CD4-positive, alpha-beta memory T cell (primary cell): ENCODE measurements around the gene CPN2. TPM values are rescaled to one million over a fixed set of nuclear protein-coding genes. Genes with fewer than 3 reads are reported as not detected.

Source experiments
- CTCF ChIA-PET: fragments of 350-600 bp; sonication (Branson Sonifier 250); formaldehyde crosslinking; loops from one replicate; lab custom pipeline; 2021; ENCODE audit warnings: inconsistent platforms; ENCODE audit not compliant: partially characterized antibody; lab: Charles Lee
- POLR2A ChIA-PET: fragments of 350-600 bp; sonication (Branson Sonifier 250); formaldehyde crosslinking; loops from one replicate; lab custom pipeline; 2021; ENCODE audit not compliant: partially characterized antibody; lab: Charles Lee
- DNase-seq, 5 donors: peaks; one replicate each; pipeline versions ENCODE4 v3.0.0 to v3.0.0-alpha.2; 2020 to 2022; ENCODE audit warnings: mixed read lengths in 1 of 5
- H3K27ac ChIP-seq: one replicate; pipeline ENCODE4 v1.7.0; 2013; ENCODE audit warnings: low read depth, low read length
- H3K27me3 ChIP-seq: 2 replicates; pipeline ENCODE4 v1.7.0; 2013; ENCODE audit warnings: mild to moderate bottlenecking, low read length, moderate library complexity; ENCODE audit not compliant: insufficient read depth
- H3K36me3 ChIP-seq: 2 replicates; pipeline ENCODE4 v1.7.0; 2013; ENCODE audit warnings: mild to moderate bottlenecking, low read length, moderate library complexity; ENCODE audit not compliant: insufficient read depth
- H3K4me1 ChIP-seq: 2 replicates; pipeline ENCODE4 v1.7.0; 2013; ENCODE audit warnings: mild to moderate bottlenecking, low read length, moderate library complexity; ENCODE audit not compliant: insufficient read depth
- H3K4me3 ChIP-seq, 2 donors: one replicate each; pipeline ENCODE4 v1.7.0; 2013; ENCODE audit warnings: low read length in 2 of 2, mild to moderate bottlenecking in 1 of 2
- H3K9me3 ChIP-seq, 2 donors: one replicate each; pipeline ENCODE4 v1.7.0; 2013; ENCODE audit warnings: low read length in 2 of 2, control low read depth in 1 of 2; ENCODE audit not compliant: control insufficient read depth in 1 of 2
- H3K27ac Mint-ChIP-seq, 7 donors: one replicate each; pipeline ENCODE4 v1.8.0; 2020 to 2021; ENCODE audit warnings: mixed read lengths in 7 of 7, mild to moderate bottlenecking in 6 of 7, inconsistent platforms in 3 of 7, moderate library complexity in 3 of 7
- H3K27me3 Mint-ChIP-seq, 2 donors: one replicate each; pipeline ENCODE4 v1.8.0; 2020 to 2021; ENCODE audit warnings: mixed read lengths in 2 of 2
- H3K36me3 Mint-ChIP-seq, 2 donors: one replicate each; pipeline ENCODE4 v1.8.0; 2020 to 2021; ENCODE audit warnings: mixed read lengths in 2 of 2, inconsistent platforms in 1 of 2, mild to moderate bottlenecking in 1 of 2
- H3K4me1 Mint-ChIP-seq, 4 donors: one replicate each; pipeline ENCODE4 v1.8.0; 2020 to 2021; ENCODE audit warnings: mixed read lengths in 4 of 4, mild to moderate bottlenecking in 1 of 4
- H3K4me3 Mint-ChIP-seq, 8 donors: one replicate each; pipeline ENCODE4 v1.8.0; 2020 to 2021; ENCODE audit warnings: mixed read lengths in 8 of 8, mild to moderate bottlenecking in 7 of 8, moderate library complexity in 6 of 8, inconsistent platforms in 3 of 8
- H3K9me3 Mint-ChIP-seq, 8 donors: one replicate each; pipeline ENCODE4 v1.8.0; 2020 to 2021; ENCODE audit warnings: mixed read lengths in 8 of 8, mild to moderate bottlenecking in 5 of 8, inconsistent platforms in 3 of 8, moderate library complexity in 1 of 8
- intact Hi-C: fragments of 100-400 bp; cut with micrococcal nuclease; formaldehyde crosslinking; loops from one replicate; pipeline ENCODE4 v1.15.1; 2023
- polyA plus RNA-seq, 2 donors: library from polyadenylated mRNA; unstranded; fragments of 300-500 nt; fragmentation: Illumina TruSeq; gene quantifications; one replicate each; pipeline ENCODE4 v1.2.3, GENCODE V29; 2021
- total RNA-seq, 2 experiments: library from RNA; stranded (reverse); gene quantifications; one replicate each; pipeline ENCODE4 v1.2.3, GENCODE V29; 2021

The CPN2 gene
- total and polyA plus RNA-seq, 4 experiments from 2014 or later: not detected

DNA sequence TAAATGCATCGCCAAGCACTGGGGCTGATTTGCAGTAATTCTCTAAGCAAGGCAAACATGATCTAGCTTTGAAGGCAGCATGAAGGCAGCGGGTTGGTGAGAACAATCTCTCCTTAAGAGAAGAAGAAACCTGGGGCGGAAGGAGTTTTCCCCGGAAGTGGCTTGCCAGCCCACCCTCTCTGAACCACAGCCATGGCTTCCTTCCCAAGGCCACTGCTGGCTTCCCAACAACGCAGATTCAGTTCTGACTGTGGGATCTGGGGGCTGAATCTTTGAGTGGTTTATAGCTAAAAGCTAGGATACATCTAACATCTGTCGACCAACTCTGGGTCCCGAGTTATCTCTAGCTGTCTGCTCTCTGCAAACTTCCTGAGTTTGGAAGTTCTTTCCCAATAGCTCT, 4.3 kb upstream of the CPN2 start:
- Histone ChIP-seq H3K4me3 (no peak overlapping the region), H3K9me3 (no peaks in the 10 kb centered on the region), H3K36me3 (no peaks in the 10 kb centered on the region), H3K27me3 (no peaks in the 10 kb centered on the region), H3K4me1 (no peaks in the 10 kb centered on the region), H3K27ac (no peak overlapping the region)
- no peak for DNase-seq
- Mint-ChIP-seq H3K27ac (no peak overlapping the region), H3K9me3 (no peaks in the 10 kb centered on the region), H3K4me1 (no peaks in the 10 kb centered on the region), H3K27me3 (peaks cover 2 to 10% of the 10 kb centered on the region in 2 donors), H3K36me3 (no peaks in the 10 kb centered on the region), H3K4me3 (no peak overlapping the region)
- ChIA-PET CTCF (interaction anchor here (0.9 to 3.5 kb wide), 2 partner anchors 12 to 48 kb away, joined by 3 to 17 read pairs; no protein-coding TSS in a partner anchor), POLR2A (interaction anchor here (1.2 kb wide), 1 partner anchor 44 kb away, joined by 4 read pairs; the partner anchor contains the start of gene GP5)
- intact Hi-C loops: no loop called here

DNA sequence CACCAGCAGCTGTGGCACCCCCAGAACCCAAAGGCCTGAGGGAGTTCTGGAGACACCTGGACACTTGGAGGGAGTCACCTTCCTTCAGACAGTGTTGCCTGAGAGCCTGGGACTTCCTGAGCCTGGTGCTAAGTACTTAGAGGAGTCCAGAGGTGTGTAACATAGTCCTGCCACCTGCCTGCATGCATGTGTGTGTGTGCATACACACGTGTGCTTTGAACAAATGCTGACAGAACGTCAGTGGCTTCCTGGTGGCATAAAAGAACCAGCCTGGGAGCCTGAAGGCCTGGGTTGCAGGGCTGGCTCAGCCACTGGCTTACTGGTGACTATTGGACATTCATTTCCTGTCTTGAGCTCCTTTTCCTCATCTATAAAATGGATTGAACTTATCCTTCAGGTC, 3.2 kb upstream of the CPN2 start:
- CTCF ChIA-PET: interaction anchor here (3.5 kb wide), 1 partner anchor 11 kb away, joined by 17 read pairs; no protein-coding TSS in a partner anchor
- POLR2A ChIA-PET: no interaction called here
- Mint-ChIP-seq H3K27me3 (peaks cover 2 to 4% of the 10 kb centered on the region in 2 donors), H3K4me3 (no peak overlapping the region), H3K4me1 (no peaks in the 10 kb centered on the region), H3K9me3 (no peaks in the 10 kb centered on the region), H3K36me3 (no peaks in the 10 kb centered on the region), H3K27ac (no peak overlapping the region)
- intact Hi-C loops: no loop called here
- no peak for DNase-seq
- Histone ChIP-seq H3K36me3 (no peaks in the 10 kb centered on the region), H3K4me3 (no peak overlapping the region), H3K4me1 (no peaks in the 10 kb centered on the region), H3K9me3 (no peaks in the 10 kb centered on the region), H3K27me3 (no peaks in the 10 kb centered on the region), H3K27ac (no peak overlapping the region)

DNA sequence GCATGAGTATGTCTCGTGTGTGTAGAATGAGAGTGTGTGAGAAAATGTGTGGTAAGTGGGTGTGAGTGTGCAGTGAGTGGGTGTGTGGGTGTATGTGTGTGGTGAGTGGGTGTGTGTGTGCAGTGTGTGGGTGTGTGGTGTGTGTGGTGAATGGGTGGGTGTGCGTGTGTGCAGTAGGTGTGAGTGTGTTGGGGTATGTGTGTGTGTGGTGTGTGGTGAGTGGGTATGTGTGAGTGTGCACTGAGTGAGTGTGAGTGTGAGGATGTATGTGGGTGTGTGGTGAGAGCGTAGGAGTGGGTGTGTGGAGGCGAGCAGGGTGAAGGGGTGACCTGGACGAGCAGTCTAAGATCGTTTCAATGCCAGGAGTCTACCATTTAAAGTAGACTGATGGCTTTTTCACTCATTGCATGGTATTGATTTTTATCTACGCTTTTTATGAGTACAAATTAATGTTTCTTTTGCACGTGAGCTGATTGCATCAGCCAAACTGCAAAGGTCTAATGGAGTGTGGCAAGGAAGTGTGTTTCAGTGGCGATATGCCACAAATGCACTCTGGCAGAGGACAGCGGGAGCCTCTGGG, 1.6 kb upstream of the CPN2 start:
- intact Hi-C loops: no loop called here
- Mint-ChIP-seq H3K27ac (no peak overlapping the region), H3K36me3 (no peaks in the 10 kb centered on the region), H3K9me3 (no peaks in the 10 kb centered on the region), H3K27me3 (peaks cover 2 to 4% of the 10 kb centered on the region in 2 donors), H3K4me3 (no peak overlapping the region), H3K4me1 (no peaks in the 10 kb centered on the region)
- Histone ChIP-seq H3K27me3 (no peaks in the 10 kb centered on the region), H3K4me3 (no peak overlapping the region), H3K36me3 (no peaks in the 10 kb centered on the region), H3K9me3 (no peaks in the 10 kb centered on the region), H3K27ac (no peak overlapping the region), H3K4me1 (no peaks in the 10 kb centered on the region)
- ChIA-PET CTCF (no interaction called here), POLR2A (no interaction called here)
- DNase-seq: no peak

DNA sequence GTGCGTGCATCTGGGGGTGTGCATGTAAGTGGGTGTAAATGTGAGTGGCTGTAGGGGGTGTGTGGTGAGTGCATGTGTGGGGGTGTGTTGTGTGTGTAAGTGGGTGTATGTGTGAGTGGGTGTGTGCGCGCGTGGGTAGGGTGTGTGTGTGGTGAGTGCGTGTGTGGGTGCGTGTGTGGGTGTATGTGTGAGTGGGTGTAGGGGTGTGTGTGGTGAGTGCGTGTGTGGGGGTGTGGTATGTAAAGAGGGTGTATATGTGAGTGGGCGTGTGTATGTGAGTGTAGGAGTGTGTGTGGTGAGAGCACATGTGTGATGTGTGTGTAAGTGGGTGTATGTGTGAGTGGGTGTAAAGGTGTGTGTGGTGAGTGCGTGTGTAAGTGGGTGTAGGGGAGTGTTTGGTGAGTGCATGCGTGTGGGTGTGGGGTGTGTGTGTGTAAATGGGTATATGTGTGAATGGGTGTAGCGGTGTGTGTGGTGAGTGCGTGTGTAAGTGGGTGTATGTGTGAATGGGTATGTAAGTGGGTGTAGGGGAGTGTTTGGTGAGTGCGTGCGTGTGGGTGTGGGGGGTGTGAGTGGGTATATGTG, 916 bp upstream of the CPN2 start:
- Histone ChIP-seq H3K27me3 (no peaks in the 10 kb centered on the region), H3K27ac (no peak overlapping the region), H3K4me1 (no peaks in the 10 kb centered on the region), H3K36me3 (no peaks in the 10 kb centered on the region), H3K4me3 (no peak overlapping the region), H3K9me3 (no peaks in the 10 kb centered on the region)
- POLR2A ChIA-PET: no interaction called here
- H3K27me3 Mint-ChIP-seq: peaks cover 2 to 3% of the 10 kb centered on the region in 2 donors
- CTCF ChIA-PET: no interaction called here
- no peak overlapping the region for H3K4me3 Mint-ChIP-seq
- H3K9me3 Mint-ChIP-seq: no peaks in the 10 kb centered on the region
- no peaks in the 10 kb centered on the region for H3K4me1 Mint-ChIP-seq
- DNase-seq: no peak
- intact Hi-C loops: no loop called here
- H3K36me3 Mint-ChIP-seq: no peaks in the 10 kb centered on the region
- no peak overlapping the region for H3K27ac Mint-ChIP-seq

DNA sequence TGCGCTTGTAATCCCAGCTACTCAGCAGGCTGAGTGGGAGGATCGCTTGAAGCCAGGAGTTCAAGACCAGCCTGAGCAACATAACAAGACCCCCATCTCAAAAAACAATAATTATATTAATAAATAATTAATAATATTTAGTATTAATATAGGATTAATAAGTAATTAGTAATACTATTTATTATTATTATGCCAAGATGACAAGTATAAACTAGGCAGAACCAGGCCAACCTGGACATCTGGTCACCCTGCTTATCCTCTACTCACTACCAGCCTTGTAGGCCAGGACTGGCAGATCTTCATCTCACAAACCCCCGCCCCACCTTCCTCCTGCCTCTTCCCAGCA, 429 bp downstream of the CPN2 start:
- no peak overlapping the region for H3K4me3 ChIP-seq
- no peaks in the 10 kb centered on the region for H3K9me3 ChIP-seq
- H3K36me3 Mint-ChIP-seq: no peaks in the 10 kb centered on the region
- no peaks in the 10 kb centered on the region for H3K27me3 ChIP-seq
- POLR2A ChIA-PET: no interaction called here
- H3K9me3 Mint-ChIP-seq: no peaks in the 10 kb centered on the region
- no peak overlapping the region for H3K27ac ChIP-seq
- CTCF ChIA-PET: interaction anchor here (1.1 to 1.6 kb wide), 2 partner anchors 9 to 12 kb away, joined by 3 to 6 read pairs; no protein-coding TSS in a partner anchor
- intact Hi-C loops: no loop called here
- H3K4me1 Mint-ChIP-seq: no peaks in the 10 kb centered on the region
- H3K36me3 ChIP-seq: no peaks in the 10 kb centered on the region
- H3K4me3 Mint-ChIP-seq: no peak overlapping the region
- H3K4me1 ChIP-seq: no peaks in the 10 kb centered on the region
- no peak for DNase-seq
- no peak overlapping the region for H3K27ac Mint-ChIP-seq
- peaks cover 0 to 1% of the 10 kb centered on the region in 2 donors for H3K27me3 Mint-ChIP-seq

DNA sequence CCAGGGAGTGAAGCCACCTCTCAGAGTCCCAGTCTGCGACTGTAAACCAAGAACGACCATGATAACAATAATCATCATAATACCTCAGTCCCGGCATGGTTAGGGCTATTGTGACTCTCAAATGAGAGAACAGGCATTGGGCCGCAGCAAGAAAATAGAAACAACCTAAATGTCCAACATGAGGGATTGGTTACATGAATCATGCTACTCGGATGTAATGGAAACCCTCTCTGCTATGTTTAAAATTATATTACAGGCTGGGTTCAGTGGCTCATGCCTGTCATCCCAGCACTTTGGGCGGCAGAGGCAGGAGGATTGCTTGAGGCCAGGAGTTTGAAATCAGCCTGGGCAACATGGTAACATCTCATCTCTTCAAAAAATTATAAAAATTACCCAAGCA, 2.8 kb downstream of the CPN2 start:
- no peak overlapping the region for H3K27ac ChIP-seq
- no peaks in the 10 kb centered on the region for H3K27me3 ChIP-seq
- Mint-ChIP-seq H3K9me3 (no peaks in the 10 kb centered on the region), H3K4me1 (no peaks in the 10 kb centered on the region), H3K36me3 (no peaks in the 10 kb centered on the region), H3K27ac (no peak overlapping the region), H3K4me3 (no peak overlapping the region), H3K27me3 (peaks cover 0 to 4% of the 10 kb centered on the region in 2 donors)
- ChIA-PET CTCF (no interaction called here), POLR2A (no interaction called here)
- H3K36me3 ChIP-seq: no peaks in the 10 kb centered on the region
- intact Hi-C loops: no loop called here
- H3K4me3 ChIP-seq: no peak overlapping the region
- no peaks in the 10 kb centered on the region for H3K9me3 ChIP-seq
- DNase-seq: no peak
- no peaks in the 10 kb centered on the region for H3K4me1 ChIP-seq

DNA sequence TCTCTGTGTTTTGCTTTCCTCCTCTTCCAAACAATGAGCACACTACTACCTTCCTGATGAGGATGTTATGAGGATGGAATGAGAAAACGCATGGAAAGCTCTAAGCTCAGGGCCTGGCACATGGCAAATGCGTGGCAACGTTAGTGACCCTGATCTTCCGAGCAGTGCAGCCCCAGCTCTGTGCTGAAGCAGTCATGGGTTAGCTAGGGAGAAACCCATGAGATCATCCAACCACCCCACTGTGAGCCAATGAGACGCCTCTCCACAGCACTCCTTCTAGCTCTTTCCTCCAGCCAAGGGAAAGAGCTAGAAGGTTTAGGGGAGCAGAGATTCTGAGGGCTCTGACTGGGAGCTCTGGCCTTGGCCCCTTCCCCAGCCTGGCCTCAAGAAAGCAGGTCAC, 4.5 kb downstream of the CPN2 start:
- ChIA-PET POLR2A (no interaction called here), CTCF (interaction anchor here (0.7 to 9.1 kb wide), 4 partner anchors 12 to 58 kb away, joined by 3 to 94 read pairs (median 48); no protein-coding TSS in a partner anchor)
- Histone ChIP-seq H3K36me3 (no peaks in the 10 kb centered on the region), H3K9me3 (no peaks in the 10 kb centered on the region), H3K27me3 (no peaks in the 10 kb centered on the region), H3K4me1 (no peaks in the 10 kb centered on the region), H3K4me3 (no peak overlapping the region), H3K27ac (no peak overlapping the region)
- Mint-ChIP-seq H3K4me3 (no peak overlapping the region), H3K4me1 (no peaks in the 10 kb centered on the region), H3K27me3 (peaks cover 0 to 9% of the 10 kb centered on the region in 2 donors), H3K9me3 (no peaks in the 10 kb centered on the region), H3K27ac (no peak overlapping the region), H3K36me3 (no peaks in the 10 kb centered on the region)
- intact Hi-C loops: no loop called here
- DNase-seq: no peak
